Measurements from ENCODE around the gene TMEM121.

TMEM121 gene

DNA sequence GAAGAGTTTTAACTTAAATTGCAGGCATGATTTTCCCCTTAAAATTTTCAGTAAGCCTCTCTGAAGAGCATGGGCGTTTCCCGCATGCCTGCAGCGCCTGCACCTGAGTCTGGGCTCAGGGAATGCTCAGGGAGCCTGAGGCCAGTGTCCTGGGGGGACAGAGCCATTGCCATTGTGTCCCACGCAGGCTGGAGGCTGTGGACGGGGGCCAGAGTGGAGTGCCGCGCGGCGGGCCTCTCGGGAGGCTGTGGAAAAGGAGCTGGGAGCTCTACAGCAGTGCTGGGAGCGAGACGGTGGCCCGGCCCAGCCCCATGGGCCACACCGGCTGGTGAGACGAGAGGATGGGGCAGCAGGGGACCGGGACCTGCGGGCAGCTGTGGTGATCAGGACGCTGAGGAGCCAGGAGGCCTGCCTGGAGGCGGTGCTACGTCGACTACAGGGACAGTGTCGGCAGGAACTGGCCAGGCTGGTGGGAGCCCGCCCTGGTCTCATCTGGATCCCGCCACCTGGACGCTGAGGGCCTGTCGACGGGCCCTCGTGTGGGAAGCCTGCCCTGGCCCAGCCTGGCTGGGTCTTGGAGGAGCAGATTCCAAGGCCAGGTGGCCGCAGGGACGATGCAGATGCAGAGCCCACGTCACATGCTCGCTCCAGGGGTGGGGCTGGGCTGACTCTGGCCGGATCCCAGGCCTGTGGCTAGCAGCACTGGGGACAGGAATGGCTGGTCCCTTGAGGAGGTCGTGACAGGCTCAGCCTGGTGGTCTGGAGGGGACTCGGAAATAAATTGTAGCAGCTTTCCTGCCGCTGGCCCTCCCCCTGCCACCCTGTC, 27.7 kb upstream of the TMEM121 start:
- DNase-seq (ENCODE audit: low read depth) = no peak

GRCh38 chr14:105499256-105500035, 26.9 kb upstream of the TMEM121 start:
- no peak for DNase-seq (ENCODE audit: low read depth)

GRCh38 chr14:105500036-105500725, 26.2 kb upstream of the TMEM121 start:
- no peak for DNase-seq (ENCODE audit: low read depth)

DNA sequence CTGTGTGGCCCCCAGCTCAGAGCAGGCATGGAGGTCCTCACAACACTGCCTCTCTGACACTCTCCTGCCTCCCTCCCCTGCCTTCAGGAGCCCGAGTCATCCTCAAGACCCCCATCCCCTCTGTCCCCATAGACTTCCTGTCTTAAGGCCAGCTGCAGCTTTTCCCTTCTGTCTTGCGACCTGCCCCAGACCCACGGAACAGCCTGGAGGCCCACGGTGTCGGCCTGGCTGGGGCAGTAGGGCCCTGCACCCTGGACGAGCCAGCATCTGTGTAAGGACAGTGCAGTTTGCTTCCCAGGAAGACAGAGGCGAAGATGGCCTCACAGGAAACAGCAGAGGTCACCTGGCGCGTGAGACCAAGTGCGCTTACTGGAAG, 25.7 kb upstream of the TMEM121 start:
- DNase-seq (ENCODE audit: low read depth) = no peak

DNA sequence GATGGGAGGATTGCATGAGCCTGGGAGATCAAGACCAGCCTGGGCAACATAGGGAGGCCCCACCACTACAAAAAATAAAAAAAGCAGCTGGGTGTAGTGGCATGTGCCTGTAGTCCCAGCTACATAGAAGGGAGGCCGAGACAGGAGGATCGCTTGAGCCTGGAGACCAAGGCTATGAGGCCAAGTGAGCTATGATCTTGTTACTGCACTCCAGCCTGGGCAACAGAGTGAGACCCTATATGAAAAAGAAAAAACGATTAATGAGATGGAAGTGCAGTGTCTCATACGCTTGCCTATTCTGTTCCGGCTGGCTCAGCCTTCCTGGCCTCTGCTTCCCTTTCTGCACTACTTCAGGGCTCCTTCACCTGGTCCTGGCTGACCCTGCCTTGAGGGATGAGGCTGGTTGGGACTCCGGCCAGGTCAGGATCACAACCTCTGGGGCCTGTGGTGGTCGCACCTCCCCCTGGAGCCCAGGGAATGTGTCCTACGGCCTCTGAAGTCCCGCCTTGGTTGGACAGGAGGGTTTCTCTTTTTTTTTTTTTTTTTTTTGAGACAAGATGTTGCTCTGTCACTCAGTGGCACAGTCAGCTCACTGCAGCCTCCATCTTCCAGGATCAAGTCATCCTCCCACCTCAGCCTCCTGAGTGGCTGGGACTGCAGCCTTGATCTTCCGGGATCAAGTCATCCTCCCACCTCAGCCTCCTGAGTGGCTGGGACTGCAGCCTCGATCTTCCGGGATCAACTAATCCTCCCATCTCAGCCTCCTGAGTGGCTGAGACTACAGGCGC, 24.7 kb upstream of the TMEM121 start:
- DNase-seq (ENCODE audit: low read depth) = no peak

- no peak for DNase-seq (ENCODE audit: low read depth)
Measured at GRCh38 chr14:105502446-105503295, 23.7 kb upstream of the TMEM121 start.

- no peak for DNase-seq (ENCODE audit: low read depth)
Measured at GRCh38 chr14:105503296-105503640, 23.1 kb upstream of the TMEM121 start.

- no peak for DNase-seq (ENCODE audit: low read depth)
Measured at GRCh38 chr14:105503935-105504692, 22.3 kb upstream of the TMEM121 start.

- DNase-seq (ENCODE audit: low read depth) = no peak
Measured at GRCh38 chr14:105505101-105505500, 21.3 kb upstream of the TMEM121 start.

DNA sequence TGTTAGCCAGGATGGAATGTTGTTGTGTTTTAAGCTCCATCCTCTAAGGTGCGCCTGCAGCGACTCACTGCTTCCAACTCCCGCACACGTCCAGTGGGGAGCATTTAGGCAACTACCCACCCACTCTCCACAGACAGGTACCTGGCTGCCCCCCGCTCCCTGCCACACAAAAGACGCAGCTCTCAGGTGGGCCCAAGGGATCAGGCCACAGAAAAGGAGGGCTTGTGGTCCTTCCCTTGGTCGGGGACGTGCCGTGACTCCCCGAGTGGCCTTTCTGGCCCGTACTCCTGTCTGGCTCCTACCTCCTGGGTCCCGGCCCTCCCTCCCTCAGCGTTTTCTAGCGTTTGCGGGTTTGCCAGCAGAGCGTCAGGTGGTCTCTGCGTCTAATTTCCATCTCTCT, 19.1 kb upstream of the TMEM121 start:
- no peak for DNase-seq (ENCODE audit: low read depth)

GRCh38 chr14:105508069-105508468, 18.3 kb upstream of the TMEM121 start:
- no peak for DNase-seq (ENCODE audit: low read depth)

DNA sequence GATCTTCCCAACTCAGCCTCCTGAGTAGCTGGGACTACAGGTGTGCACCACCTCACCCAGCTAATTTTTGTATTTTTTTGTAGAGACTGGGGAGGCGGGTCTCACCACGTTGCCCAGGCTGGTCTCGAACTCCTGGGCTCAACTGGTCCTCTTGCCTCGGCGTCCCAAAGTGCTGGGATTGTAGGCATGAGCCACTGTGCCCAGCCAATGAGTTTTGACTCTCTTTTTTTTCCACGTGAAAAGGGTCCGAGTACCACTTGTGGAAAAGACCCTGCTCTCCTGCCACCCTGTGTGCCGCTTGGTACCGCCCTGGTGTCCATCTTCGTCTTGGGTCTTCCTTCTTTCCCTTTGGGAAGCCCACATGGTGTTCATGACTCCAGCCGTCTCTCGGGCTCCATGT, 17.8 kb upstream of the TMEM121 start:
- DNase-seq (ENCODE audit: low read depth) = no peak

GRCh38 chr14:105517096-105517495, 9.3 kb upstream of the TMEM121 start:
- DNase-seq (ENCODE audit: low read depth) = no peak

DNA sequence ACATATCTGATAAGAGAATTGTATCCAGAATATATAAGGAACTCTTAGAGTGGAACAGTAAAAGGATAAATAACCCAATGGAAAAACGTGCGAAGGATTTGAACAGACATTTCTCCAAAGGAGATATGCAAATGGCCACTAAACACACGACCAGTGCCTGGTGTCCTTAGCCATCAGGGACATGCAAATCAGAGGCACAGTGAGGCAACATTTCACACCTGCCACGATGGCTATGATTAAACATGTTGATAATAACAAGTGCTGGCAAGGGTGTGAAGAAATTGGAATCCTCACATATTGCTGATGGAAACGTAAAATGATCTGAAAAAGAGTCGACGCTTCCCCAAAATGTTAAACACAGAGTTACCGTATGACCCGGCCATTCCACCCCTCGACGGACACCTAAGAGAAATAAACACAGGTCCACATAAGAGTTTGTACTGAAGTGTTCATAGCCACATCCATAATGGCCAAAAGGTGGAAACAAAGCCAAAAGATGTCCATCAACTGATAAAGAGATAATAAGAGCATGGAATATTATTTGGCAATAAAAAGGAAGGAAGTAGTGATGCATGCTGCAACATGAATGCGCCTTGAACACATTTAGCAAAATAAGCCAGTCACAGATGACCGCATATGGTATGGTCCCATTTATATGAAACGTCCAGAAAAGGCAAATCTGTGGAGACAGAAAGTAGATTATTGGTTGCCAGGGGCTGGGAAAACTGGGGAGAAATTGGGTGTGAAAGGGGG, 6.3 kb upstream of the TMEM121 start:
- DNase-seq (ENCODE audit: low read depth) = no peak

GRCh38 chr14:105525326-105525725, 1.1 kb upstream of the TMEM121 start:
- DNase-seq (ENCODE audit: low read depth) = no peak

GRCh38 chr14:105526776-105527380, 495 bp downstream of the TMEM121 start:
- DNase-seq (ENCODE audit: low read depth) = no peak

DNA sequence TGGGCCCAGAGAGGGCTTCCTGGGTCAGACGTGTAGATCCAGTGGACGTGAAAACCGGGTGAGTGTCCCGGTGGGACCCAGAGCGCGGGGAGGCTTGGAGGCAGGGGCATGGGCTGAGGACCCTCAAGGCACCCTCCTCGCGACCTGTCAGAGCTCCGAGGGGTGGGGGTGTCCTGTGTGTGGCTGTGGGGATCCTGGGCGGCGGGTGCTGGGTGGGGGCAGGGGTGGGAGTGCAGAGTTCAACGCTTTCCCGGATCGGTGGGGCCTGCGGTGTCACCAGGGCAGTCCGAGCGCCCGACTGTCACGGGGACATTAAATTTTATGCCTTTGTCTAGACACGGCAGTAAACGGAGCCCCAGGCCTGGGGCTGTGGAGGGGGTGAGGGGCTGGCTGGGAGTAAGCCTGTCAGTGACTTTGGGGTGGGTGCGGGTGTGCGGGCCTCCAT, 1.0 kb downstream of the TMEM121 start:
- DNase-seq (ENCODE audit: low read depth) = no peak

- peak; percentile 32 for DNase-seq (ENCODE audit: low read depth)
Measured at GRCh38 chr14:105527826-105528585, 1.6 kb downstream of the TMEM121 start.

Data from GM04504 (cell line).